Transverse colon (tissue), 4 donors: ENCODE measurements around the gene CNKSR3. TPM values are rescaled to one million over a fixed set of nuclear protein-coding genes. Genes with fewer than 3 reads are reported as not detected.

Source experiments
- DNase-seq: peaks from one replicate; pipeline ENCODE4 v3.0.0-alpha.2; 2019
- H3K27ac ChIP-seq, 4 donors: fragments of 200-600 bp; sonication (generic); 2 replicates each; pipeline ENCODE4 v1.5.1; 2016 to 2018; ENCODE audit warnings: inconsistent platforms in 4 of 4
- H3K27me3 ChIP-seq: fragments of 200-600 bp; sonication (generic); 2 replicates; pipeline ENCODE4 v1.5.1; 2017; ENCODE audit warnings: inconsistent platforms
- H3K36me3 ChIP-seq, 4 donors: fragments of 200-600 bp; sonication (generic); 2 replicates each; pipeline ENCODE4 v1.5.1; 2017 to 2019; ENCODE audit warnings: inconsistent platforms in 4 of 4
- H3K4me1 ChIP-seq, 4 donors: fragments of 200-600 bp; sonication (generic); 2 replicates each; pipeline ENCODE4 v1.5.1; 2017 to 2020; ENCODE audit warnings: inconsistent platforms in 4 of 4
- H3K4me3 ChIP-seq, 4 donors: fragments of 200-600 bp; sonication (generic); 1 replicate in 1 of 4; 2 replicates in 3 of 4; pipeline versions ENCODE4 v1.5.1 to v1.6.1; 2017 to 2019; ENCODE audit warnings: inconsistent platforms in 4 of 4
- H3K9me3 ChIP-seq, 2 donors: fragments of 200-600 bp; sonication (generic); 2 replicates each; pipeline ENCODE4 v1.5.1; 2017 to 2019; ENCODE audit warnings: inconsistent platforms in 2 of 2
- CTCF ChIP-seq, 5 experiments: fragments of 200-600 bp in 3 of 5; fragments of 450-650 bp in 2 of 5; sonication (generic) in 3 of 5; IDR thresholded peaks; 1 replicate in 2 of 5; 2 replicates in 3 of 5; pipeline ENCODE4 v1.5.1; 2016 to 2017; ENCODE audit warnings: antibody characterized with exemption in 5 of 5, inconsistent platforms in 3 of 5, mild to moderate bottlenecking in 2 of 5, moderate library complexity in 1 of 5
- EP300 ChIP-seq: sonication (generic); formaldehyde crosslinking; IDR thresholded peaks from one replicate; pipeline ENCODE4 v1.6.1; 2017; ENCODE audit warnings: antibody characterized with exemption, low read depth
- POLR2A ChIP-seq: fragments of 450-650 bp; IDR thresholded peaks from one replicate; pipeline ENCODE4 v1.6.1; 2016; ENCODE audit warnings: antibody characterized with exemption, mild to moderate bottlenecking, moderate library complexity
- POLR2AphosphoS5 ChIP-seq, 3 donors: sonication (generic); formaldehyde crosslinking; IDR thresholded peaks; one replicate each; pipeline ENCODE4 v1.6.1; 2016; ENCODE audit warnings: antibody characterized with exemption in 3 of 3
- WGBS, 2 donors: methylation state at CpG; one replicate each; pipeline ENCODE4 v1.1.5; 2018; ENCODE audit warnings: low coverage in 1 of 2; 5-methylcytosine and 5-hydroxymethylcytosine counted together
- in situ Hi-C, 4 donors: fragments of 200-750 bp; cut with MboI; loops; one replicate each; pipeline versions ENCODE4 v1.15.0 to v1.15.1; 2017; ENCODE audit warnings: low sequenced_read_pairs in 3 of 4, low pct_ligation_motif_present in 1 of 4, low pct_unique_long_range_greater_than_20kb in 1 of 4
- intact Hi-C: fragments of 100-400 bp; cut with DNase I; formaldehyde crosslinking; loops from one replicate; pipeline ENCODE4 v1.15.1; 2023; ENCODE audit warnings: low total_unique reads
- total RNA-seq, 4 donors: library from RNA; depleted of rRNA; stranded (reverse); fragments of >200 nt; gene quantifications; one replicate each; pipeline ENCODE4 v1.1.0, GENCODE V29; 2016

CNKSR3 gene
- total RNA-seq, 4 donors from 2014 or later: 4.0 to 27.3 (median 16.9) TPM

- in situ Hi-C loops (no loop called here), intact Hi-C loops (no loop called here)
- no peaks in the 10 kb centered on the region for H3K36me3 ChIP-seq
- no peak overlapping the region for H3K27ac ChIP-seq
- 77% methylated on average over 3 of the region's 3 CpGs; no CpG with 5 or more reads in 1 of the 2 donors for WGBS, 2 donors
- H3K27me3 ChIP-seq: no peaks in the 10 kb centered on the region
- H3K4me1 ChIP-seq: peaks cover 0 to 26% (median 8%) of the 10 kb centered on the region in 4 donors
- DNase-seq: no peak
- TF ChIP-seq EP300: no peak
- TF ChIP-seq CTCF (IDR thresholded peaks at IDR 0.05): no peak
- TF ChIP-seq POLR2AphosphoS5 (IDR thresholded peaks at IDR 0.05): no peak
- no peak for TF ChIP-seq POLR2A
- H3K9me3 ChIP-seq: no peaks in the 10 kb centered on the region
- H3K4me3 ChIP-seq: no peak overlapping the region
These were observed 26.5 kb upstream of the CNKSR3 start for GRCh38 chr6:154536999-154537398.

- 74 to 87% methylated on average over 5 to 7 of the region's 7 CpGs for WGBS, 2 donors
- in situ Hi-C loops: no loop called here
- H3K27ac ChIP-seq: no peak overlapping the region
- intact Hi-C loops: no loop called here
- no peak overlapping the region for H3K4me3 ChIP-seq
- H3K4me1 ChIP-seq: peaks cover 0 to 26% (median 8%) of the 10 kb centered on the region in 4 donors
- H3K9me3 ChIP-seq: no peaks in the 10 kb centered on the region
- no peaks in the 10 kb centered on the region for H3K36me3 ChIP-seq
- no peak for TF ChIP-seq POLR2A
- no peak for TF ChIP-seq CTCF (IDR thresholded peaks at IDR 0.05)
- no peak for DNase-seq
- H3K27me3 ChIP-seq: no peaks in the 10 kb centered on the region
These were observed 25.8 kb upstream of the CNKSR3 start for GRCh38 chr6:154536255-154536654.

GRCh38 chr6:154535851-154536250 is 25.4 kb upstream of the CNKSR3 start:
- DNase-seq: no peak
- H3K27ac ChIP-seq: no peak overlapping the region
- H3K36me3 ChIP-seq: no peaks in the 10 kb centered on the region
- no peak for TF ChIP-seq EP300
- TF ChIP-seq CTCF (IDR thresholded peaks at IDR 0.05): no peak
- TF ChIP-seq POLR2AphosphoS5 (IDR thresholded peaks at IDR 0.05): no peak
- no peak for TF ChIP-seq POLR2A
- in situ Hi-C loops: no loop called here
- peaks cover 0 to 26% (median 8%) of the 10 kb centered on the region in 4 donors for H3K4me1 ChIP-seq
- 68 to 72% methylated on average over 2 of the region's 2 CpGs for WGBS, 2 donors
- intact Hi-C loops: no loop called here
- no peak overlapping the region for H3K4me3 ChIP-seq
- no peaks in the 10 kb centered on the region for H3K27me3 ChIP-seq
- no peaks in the 10 kb centered on the region for H3K9me3 ChIP-seq

- H3K36me3 ChIP-seq: no peaks in the 10 kb centered on the region
- H3K4me1 ChIP-seq: peaks cover 0 to 26% (median 8%) of the 10 kb centered on the region in 4 donors
- 83 to 84% methylated on average over 1 to 3 of the region's 3 CpGs for WGBS, 2 donors
- no peak overlapping the region for H3K4me3 ChIP-seq
- in situ Hi-C loops: no loop called here
- no peaks in the 10 kb centered on the region for H3K9me3 ChIP-seq
- TF ChIP-seq POLR2A (no peak), POLR2AphosphoS5 (IDR thresholded peaks at IDR 0.05) (no peak), CTCF (IDR thresholded peaks at IDR 0.05) (no peak), EP300 (no peak)
- H3K27me3 ChIP-seq: no peaks in the 10 kb centered on the region
- no peak for DNase-seq
- intact Hi-C loops: no loop called here
- no peak overlapping the region for H3K27ac ChIP-seq
These were observed 24.7 kb upstream of the CNKSR3 start for GRCh38 chr6:154535147-154535546.
